Activated CD8-positive, alpha-beta memory T cell treated with anti-CD3 and anti-CD28 coated beads, Interleukin-2, amount 50 U/mL, for 1 hour (primary cell): Measurements from ENCODE around the gene UIMC1.
"Not testable (repeated sequence)": the region's sequence is repeated elsewhere in the genome, so short reads cannot be mapped to it uniquely, and the experiment has no call there.

Source experiments
- DNase-seq: peaks from one replicate; pipeline ENCODE4 v3.0.0-alpha.2; 2020; ENCODE audit errors: extremely low read depth

Gene UIMC1

GRCh38 chr5:176883700-176884570 is 122.6 kb downstream of the UIMC1 start:
- DNase-seq: no peak

GRCh38 chr5:176882567-176882903 is 124.0 kb downstream of the UIMC1 start:
- DNase-seq: no peak

GRCh38 chr5:176881816-176882566 is 124.6 kb downstream of the UIMC1 start:
- DNase-seq: no peak

- no peak for DNase-seq
These were observed 125.4 kb downstream of the UIMC1 start for GRCh38 chr5:176881021-176881749.

- no peak for DNase-seq
These were observed 126.1 kb downstream of the UIMC1 start for GRCh38 chr5:176880366-176881020.

GRCh38 chr5:176879663-176880361 is 126.8 kb downstream of the UIMC1 start:
- no peak for DNase-seq

- DNase-seq: no peak
These were observed 127.5 kb downstream of the UIMC1 start for GRCh38 chr5:176878906-176879662.

GRCh38 chr5:176878463-176878862 is 128.1 kb downstream of the UIMC1 start:
- DNase-seq: no peak

- no peak for DNase-seq
These were observed 128.7 kb downstream of the UIMC1 start for GRCh38 chr5:176877793-176878331.

GRCh38 chr5:176876506-176877431 is 129.8 kb downstream of the UIMC1 start:
- DNase-seq: no peak

GRCh38 chr5:176875783-176876505 is 130.6 kb downstream of the UIMC1 start:
- no peak for DNase-seq

GRCh38 chr5:176875014-176875550 is 131.5 kb downstream of the UIMC1 start:
- no peak for DNase-seq

GRCh38 chr5:176874198-176874780 is 132.3 kb downstream of the UIMC1 start:
- no peak for DNase-seq

- no peak for DNase-seq
These were observed 132.9 kb downstream of the UIMC1 start for GRCh38 chr5:176873541-176874172.

- not testable (repeated sequence) for DNase-seq
These were observed 133.6 kb downstream of the UIMC1 start for GRCh38 chr5:176873011-176873410.

- DNase-seq: not testable (repeated sequence)
These were observed 134.0 kb downstream of the UIMC1 start for GRCh38 chr5:176872586-176872985.

GRCh38 chr5:176870644-176871043 is 135.9 kb downstream of the UIMC1 start:
- DNase-seq: not testable (repeated sequence)
